GM19324 (cell line): ENCODE measurements around the gene CFAP92.
"Not testable (repeated sequence)": the region's sequence is repeated elsewhere in the genome, so short reads cannot be mapped to it uniquely, and the experiment has no call there.

Source experiments
- ATAC-seq: cut with Tn5 transposase; IDR thresholded peaks from one replicate; pipeline ENCODE4 v1.9.1; 2021; ENCODE audit warnings: mild to moderate bottlenecking, moderate library complexity; ENCODE audit not compliant: unreplicated experiment, low FRiP score

CFAP92 gene

DNA sequence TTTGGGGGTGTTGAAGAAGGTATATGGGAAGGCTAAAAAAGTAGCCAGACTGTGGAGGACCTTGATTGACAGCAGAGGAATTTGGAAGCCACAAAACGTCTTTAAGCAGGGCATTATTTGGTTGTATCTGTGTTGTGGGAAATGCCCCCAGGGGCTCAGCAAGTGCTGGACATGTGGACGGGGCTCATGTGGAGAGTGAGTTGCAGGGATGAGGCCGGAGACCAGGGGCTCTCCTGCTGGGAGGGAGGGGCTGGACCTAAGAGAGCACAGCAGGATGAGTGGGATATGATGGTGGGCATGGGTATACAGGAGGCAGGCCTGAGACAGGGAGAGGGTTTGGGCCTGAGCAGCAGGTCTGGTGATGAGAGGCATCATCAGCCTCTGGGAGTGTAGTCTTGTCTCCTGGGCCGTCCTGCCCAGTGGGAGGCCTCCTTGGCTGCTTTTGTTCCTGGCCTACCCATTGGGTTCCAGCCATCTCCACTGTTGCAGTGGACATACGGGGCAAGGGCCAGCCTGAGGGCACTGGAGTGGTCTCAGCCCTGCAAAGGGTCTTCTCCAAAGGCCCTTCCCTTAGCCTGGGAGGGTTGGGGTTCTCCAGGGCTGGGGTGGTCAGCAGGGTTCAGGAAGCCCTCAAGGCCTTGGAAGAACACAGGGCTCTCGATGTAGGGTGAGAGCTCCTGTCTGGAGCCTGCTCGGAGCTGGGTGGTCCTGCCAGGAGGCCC is 86.9 kb downstream of the CFAP92 start:
- no peak for ATAC-seq

DNA sequence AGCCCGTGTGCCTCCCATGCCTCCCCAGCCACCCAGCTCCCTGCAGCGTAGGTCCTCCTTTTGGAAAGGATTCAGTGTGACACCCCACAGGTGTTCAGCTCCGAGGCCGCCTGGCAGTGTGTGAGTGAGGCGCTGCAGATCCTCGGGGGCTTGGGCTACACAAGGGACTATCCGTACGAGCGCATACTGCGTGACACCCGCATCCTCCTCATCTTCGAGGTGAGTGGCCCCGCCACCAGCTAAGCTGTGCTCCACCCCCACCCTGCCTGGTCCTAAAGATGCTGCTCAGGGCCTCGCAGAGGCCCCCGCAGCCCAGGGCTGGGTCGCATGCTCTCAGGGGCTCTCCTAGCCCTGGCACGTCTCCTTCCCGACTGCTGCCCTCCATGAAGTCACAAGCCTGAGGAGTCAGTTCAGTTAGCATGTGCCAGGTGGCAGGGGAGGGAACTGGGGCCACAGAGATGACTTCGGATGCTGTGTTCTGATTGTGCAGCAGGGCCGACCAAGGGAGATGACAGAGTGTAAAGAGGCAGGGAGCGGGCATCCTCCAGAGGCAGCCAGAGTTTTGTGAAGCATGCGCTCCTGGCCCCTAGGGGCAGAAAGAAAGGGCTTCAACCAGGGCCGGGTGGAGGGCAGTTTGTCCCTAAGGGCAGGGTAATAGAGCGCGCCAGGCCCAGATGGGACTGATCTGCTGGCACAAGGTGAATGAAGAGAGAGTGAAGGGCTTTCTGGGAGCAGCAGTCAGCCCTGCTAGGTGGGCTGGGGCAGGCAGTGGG is 87.7 kb downstream of the CFAP92 start:
- no peak for ATAC-seq

DNA sequence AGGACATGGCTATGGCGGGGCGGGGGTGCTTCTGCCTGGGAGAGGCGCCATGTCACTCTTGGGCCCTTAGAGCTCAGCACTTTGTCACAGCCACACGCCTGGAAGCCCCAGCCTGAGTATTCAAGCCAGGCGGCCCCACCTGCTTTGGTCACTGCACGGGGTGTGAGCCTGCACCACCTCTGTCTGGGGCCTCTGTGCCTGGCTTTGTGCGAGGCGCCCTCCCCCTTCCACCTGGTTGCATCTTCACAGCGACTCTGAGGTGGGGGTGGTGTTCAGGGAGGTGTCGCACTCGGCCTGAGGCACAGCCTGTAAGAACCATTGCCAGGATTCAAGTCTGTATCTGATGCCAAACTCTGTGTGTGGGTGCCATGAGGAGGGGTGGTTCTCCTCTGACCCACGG is 90.4 kb downstream of the CFAP92 start:
- ATAC-seq = no peak

DNA sequence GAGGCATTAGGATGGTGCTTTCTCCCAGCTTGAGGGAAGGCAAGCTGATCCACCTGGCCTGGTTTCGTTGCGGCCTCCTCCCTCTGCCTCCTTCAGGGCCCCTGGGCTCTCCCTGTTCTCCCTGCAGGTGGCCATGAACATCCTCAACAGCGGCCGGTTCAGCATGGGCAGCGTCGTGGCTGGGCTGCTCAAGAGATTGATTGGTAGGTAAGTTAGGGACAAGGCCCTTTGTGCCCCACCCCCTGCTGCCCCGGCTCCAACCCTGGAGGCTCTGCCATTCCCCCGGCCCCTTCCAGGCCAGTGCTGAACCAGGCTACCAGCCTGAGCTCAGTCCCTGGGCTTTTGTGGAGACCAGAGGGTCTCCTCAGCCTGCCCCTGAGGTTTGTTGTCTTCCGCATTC is 91.5 kb downstream of the CFAP92 start:
- no peak for ATAC-seq

DNA sequence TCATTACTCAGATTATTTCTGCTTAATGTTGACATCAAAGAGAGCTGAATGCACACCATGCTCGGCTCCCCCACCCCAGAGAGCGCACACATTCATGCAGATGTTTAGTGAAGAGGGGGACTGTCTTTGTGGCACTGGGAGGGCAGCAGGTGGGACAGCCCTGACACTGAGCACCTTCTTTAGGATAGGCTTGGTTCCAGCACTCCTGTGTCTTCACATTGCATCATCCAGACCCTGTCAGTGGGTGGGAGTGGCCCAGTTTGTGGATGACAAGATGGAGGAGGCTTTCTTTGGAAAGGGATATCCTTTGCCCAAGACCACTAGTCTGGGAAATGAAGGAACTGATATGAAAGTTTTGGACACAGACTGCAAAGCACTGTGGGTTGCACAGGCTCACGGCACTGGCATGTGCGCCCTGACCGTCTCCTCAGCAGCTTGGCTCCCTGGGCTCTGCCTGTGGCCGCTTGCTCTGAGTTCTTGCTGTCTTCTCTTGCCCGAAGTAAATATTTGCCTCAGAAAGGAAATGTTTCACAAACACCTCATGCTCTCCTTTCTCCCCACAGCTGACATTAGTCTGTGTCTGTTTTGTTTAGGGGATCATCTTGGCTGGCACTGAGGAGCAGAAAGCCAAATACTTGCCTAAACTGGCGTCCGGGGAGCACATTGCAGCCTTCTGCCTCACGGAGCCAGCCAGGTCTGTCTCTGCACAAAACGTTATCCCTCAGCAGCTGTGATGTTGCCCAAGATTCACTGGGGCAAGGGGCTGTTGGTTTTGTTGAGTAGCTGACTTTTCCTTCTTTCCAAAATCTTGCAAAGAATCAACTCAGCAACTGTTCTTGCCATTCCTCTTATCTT is 97.8 kb downstream of the CFAP92 start:
- ATAC-seq = no peak

DNA sequence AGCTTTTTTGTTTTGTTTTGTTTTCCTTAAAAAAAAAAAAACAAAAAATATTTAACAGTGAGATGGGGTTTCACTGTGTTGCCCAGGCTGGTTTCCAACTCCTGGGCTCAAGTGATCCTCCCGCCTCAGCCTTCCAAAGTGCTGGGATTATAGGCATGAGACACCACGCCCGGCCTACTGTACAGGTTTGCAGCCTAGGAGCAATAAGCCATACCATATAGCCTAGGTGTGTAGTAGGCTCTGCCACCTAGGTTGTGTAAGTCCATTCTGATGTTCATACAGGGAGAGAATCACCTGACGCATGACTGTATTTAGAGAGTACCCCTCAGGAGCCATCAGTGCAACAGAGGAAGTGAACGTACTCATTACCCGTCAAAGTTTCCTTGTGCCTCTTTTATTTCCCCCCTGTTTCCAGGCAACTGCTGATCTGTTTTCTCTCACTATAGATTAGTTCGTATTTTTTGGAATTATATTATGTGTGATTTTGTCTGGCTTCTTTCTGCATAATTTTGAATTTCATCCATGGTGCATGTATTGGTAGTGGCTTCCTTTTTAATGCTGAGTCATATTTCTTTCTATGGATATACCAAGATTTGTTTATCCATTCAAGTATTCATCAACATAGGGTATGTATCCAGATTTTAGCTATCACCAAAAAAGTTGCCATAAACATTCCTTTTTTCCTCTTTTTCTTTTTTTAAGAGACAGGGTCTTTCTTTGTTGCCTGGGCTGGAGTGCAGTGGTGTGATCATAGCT is 104.6 kb downstream of the CFAP92 start:
- ATAC-seq = no peak

DNA sequence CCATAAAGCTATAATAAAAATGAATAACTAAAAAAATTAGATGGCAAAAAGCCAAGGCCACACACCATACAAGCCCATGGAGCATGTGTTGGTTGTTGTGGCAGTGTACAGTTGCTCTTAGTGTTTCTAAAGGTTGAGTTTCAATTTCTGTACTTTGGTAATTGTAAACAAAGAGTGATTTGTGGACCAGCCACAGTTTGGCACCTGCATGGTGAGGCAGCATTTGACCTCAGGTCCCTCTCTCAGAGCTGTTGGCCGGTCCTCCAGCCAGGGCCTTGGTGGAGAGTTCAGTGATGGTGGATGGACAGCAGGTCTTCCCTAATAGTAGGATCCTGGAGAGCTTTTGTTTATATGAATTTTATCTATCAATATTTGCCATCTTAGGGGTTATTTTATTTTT is 108.9 kb downstream of the CFAP92 start:
- no peak for ATAC-seq

DNA sequence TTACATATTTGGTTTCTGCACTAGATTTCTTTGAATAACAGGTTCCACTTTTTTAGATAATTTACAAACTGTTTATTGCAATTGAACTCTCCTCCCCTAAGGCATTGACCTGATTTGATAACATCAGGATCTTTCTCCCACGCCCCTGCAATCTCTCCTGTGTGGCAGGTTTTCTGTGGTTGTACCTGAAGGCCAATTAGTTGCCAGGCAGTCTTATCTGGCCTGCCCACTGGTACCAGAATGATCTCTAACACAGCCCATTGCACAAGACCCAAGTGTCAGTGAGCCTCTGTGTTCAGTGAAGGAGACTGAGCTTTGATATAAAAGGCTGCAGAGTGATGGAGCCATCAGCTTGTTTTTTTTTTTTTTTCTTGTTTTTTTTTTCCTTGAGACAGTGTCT is 111.2 kb downstream of the CFAP92 start:
- no peak for ATAC-seq

DNA sequence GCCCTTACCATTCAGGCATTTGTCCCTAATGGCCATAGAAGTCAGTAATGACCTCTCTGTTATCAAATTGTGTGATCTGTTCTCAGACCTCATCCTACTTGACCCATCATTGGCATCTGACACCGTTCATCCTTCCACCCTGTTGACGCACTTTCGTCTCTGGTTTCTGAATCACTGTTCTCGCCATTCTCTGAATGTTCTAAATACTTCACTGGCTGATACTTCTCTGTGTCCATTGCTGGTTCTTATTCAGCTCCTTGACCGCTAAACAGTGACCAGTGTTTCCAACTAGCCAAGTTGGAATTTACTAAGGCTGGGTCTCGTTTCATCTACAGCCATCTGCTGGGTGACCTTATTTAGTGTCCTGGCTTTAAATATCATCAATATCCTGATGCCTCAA is 112.3 kb downstream of the CFAP92 start:
- ATAC-seq = no peak

DNA sequence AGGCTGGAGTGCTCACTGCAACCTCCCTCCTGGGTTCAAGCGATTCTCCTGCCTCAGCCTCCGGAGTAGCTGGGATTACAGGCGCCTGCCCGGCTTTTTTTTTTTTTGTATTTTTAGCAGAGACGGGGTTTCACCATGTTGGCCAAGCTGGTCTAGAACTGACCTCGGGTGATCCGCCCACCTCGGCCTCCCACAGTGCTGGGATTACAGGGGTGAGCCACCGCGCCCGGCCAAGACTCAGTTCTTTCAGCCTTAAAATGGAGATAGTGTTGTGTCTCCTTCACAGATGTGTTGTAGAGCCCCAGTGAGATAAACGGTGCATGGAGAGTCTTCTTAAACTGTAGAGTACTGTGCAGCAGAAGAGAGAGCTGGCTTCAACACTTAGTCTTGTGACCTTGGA is 113.4 kb downstream of the CFAP92 start:
- not testable (repeated sequence) for ATAC-seq

DNA sequence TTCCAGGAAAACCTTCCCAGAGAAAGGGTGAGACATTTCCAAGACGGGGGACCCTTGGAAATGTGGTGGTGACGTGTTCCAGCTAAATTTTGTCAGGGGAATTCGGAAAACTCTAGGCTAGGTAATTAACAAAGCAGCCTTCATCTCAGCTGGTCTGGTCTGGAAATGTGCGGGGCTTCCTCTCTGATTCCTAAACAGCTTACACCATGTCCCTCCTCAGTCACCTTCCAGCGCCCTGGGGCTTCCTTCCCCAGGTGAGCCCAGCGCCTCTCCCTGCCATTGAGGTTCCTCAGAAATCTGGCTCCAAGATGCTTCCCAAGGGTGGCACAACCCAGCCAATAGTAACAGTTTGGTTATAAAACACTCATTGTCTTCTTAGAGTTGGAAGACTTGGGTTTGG is 113.9 kb downstream of the CFAP92 start:
- ATAC-seq = no peak

DNA sequence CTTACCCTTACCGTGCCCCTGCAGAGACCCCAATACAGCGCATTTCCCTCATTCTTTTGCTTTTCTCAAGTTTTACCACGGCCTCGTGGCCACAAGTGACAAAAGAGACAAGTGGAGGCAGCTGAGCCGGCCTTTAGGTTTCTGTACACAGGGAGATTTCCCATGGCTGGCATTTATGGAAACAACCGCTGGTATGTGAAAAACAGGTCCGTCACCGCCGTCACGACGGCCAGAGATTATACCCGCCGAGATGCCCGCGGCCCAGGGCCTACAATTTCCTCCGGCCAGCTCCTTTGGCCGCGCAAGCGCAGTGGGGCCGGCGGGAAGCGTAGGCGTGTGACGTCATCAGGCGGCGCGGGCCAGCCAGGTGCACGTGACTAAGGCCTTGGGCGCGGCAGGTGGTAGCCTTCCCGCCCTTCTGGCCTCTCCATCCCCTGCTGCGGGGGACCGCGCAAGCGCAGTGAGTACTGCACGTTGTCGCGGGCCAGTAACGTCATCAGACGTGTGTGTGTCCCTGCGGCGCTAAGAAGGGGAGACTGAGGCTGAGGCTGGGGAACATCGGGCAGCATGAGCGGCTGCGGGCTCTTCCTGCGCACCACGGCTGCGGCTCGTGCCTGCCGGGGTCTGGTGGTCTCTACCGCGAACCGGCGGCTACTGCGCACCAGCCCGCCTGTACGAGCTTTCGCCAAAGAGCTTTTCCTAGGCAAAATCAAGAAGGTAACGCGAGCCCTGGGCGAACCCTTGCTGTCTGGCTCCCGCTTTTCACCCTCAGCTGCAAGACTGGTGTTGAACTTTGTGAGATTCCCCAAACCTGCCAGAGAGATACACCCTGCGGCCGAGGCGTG is 114.5 kb downstream of the CFAP92 start, which contains the start of gene ACAD9:
Gene ACAD9 (plus strand): TSS at position 496 of the 845 bp plus-strand sequence. CDS start 72 bp downstream, at position 568.
- peak; percentile 94 for ATAC-seq

DNA sequence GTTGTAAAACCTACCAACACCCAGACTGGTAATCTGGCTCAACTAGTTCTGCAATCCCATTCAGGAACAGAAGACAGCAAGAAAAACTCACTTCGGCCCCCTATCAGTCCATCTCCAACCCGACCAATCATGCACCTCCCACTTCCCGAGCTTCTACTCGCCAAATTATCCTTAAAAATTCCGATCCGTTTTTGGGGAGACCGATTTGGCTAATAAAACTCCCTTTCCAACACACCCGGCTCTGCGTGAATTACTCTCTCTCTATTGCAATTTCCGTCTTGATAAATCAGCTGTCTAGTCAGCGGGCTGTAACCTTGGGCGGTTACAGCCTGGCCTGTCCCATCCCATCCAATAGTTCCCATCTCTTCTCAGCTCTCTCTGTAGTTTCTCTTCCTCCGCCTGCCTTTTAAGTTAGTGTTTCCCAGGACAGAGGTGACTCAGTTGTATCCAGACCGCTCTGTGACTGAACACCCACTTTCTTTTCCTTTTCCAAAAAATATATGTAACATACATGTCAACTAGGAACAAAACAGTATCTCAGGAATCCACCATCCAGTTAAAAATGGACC is 115.2 kb downstream of the CFAP92 start:
- ATAC-seq = peak; percentile 14

DNA sequence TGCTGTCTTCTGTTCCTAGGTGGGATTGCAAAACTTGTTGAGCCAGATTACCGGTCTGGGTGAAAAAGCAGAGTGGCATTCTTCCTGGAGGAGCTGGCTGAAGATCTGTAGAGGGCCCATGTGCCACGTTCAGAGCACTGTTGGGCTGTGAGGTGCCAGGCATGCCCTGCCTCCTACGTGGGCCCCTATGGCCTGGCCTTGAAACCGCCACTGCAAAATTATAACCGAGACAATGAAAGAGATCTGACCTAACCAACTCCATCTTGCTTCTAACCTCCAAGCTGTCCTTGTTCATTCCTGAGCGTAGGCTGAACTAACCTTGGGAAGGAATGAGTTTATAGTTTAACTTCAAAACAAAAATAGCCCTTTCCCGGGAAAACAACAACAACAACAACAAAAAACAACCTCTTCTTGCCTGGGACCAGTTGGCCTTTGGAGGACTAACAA is 115.8 kb downstream of the CFAP92 start:
- no peak for ATAC-seq

DNA sequence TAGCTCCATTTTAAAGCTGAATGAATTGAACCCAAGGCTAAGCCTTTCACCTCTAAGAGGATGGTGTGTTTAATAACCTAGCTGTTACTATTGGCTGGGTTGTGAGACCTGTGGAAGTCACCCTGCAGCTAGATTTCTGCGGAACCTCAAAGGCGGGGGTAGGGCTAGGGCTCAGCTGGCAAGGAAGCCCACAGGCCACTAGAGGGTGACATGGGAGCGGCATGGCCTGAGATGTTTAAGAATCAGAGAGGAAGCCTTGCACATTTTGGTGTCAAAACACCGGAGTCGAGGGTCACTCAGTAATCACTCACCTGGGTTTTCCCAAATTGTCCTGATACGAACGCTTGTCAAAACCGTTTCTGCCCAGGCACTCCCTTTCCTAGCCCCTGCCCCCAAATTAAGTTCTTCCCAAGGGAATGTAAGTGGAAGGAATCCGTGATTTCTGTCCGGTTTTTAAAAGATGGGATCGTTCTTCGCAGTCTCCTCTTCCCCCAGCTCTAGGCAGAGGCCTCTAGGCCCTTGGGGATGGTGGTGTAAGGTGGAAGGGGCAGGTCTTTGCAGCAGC is 118.2 kb downstream of the CFAP92 start:
- no peak for ATAC-seq

DNA sequence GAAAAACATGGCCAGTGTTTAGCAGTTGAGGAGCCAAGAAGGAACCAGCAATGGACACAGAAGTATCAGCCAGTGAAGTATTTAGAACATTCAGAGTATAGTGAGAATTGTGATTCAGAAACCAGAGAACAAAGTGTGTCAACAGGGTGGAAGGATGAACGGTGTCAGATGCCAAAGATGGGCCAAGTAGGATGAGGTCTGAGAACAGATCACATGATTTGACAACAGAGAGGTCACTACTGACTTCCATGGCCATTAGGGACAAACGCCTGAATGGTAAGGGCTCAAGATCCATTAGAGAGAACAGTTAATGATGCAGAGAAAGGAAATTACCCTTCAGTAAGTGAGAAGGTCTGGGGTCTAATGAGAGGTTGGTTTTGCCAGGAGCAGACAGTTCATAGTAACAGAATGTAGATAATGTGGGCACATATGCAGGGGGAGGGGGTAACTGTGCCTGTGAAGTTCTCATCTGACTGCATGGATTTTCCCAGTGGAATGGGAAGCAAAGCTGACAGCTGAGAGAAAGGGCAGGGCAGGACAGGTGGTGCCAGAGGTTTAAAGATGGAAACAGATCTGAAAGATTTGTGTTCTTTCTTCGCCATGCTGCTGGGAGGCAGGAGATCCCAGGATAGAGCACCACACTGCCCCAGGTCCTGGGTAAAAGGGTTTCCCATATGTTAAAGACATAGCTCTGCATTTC is 119.2 kb downstream of the CFAP92 start:
- no peak for ATAC-seq

DNA sequence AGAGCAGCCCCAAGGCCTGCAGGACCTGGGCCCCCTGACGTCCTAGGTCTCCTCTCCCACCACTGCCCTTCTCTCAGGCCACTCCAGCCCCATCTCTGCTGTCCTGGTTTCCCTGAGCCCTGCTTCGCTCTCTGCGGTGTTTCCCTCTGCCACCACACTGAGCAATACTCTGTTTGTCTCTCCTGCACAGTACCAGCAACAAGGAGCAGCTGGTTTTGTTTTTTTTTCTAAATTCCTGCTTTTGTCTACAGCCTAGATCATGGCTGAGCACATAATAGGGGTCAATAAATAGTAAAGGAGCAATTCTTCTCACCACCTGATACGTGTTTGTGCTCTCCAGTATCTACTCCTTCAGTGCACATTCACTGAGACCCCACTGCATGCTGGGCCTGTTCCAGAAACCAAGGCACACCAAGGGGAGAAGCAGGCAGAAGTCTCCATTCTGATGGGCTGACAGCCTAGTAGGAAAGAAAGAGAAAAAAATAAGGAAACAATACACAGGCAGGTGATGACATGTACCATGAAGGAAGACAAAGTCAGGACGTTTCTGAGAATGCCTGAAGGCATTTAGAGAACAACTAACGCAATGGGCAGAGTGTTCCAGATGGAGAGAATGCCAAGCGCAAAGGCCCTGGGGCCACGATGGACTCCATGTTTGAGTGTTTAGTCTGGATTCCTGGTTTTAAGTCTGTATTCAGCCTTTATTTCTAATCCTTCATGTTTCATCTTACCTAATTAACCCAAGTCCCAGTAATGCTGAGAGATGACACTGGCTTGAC is 120.4 kb downstream of the CFAP92 start:
- ATAC-seq = no peak
